Activated T-cell treated with anti-CD3 and anti-CD28 coated beads, Interleukin-2, amount 50 U/mL, for 48 hours (primary cell): Measurements from ENCODE around the gene NT5E.
"Not testable (repeated sequence)": the region's sequence is repeated elsewhere in the genome, so short reads cannot be mapped to it uniquely, and the experiment has no call there.

Source experiments
- DNase-seq, 2 experiments: peaks; one replicate each; pipeline ENCODE4 v3.0.0-alpha.2; 2020

Gene NT5E

GRCh38 chr6:85494547-85495536 is 45.0 kb downstream of the NT5E start:
- no peak for DNase-seq

- DNase-seq, result peak in 1 of 2 experiments; percentile 32
Measured at GRCh38 chr6:85496009-85496579, 46.2 kb downstream of the NT5E start.

- DNase-seq, result no peak
Measured at GRCh38 chr6:85496856-85497255, 47.0 kb downstream of the NT5E start.

DNA sequence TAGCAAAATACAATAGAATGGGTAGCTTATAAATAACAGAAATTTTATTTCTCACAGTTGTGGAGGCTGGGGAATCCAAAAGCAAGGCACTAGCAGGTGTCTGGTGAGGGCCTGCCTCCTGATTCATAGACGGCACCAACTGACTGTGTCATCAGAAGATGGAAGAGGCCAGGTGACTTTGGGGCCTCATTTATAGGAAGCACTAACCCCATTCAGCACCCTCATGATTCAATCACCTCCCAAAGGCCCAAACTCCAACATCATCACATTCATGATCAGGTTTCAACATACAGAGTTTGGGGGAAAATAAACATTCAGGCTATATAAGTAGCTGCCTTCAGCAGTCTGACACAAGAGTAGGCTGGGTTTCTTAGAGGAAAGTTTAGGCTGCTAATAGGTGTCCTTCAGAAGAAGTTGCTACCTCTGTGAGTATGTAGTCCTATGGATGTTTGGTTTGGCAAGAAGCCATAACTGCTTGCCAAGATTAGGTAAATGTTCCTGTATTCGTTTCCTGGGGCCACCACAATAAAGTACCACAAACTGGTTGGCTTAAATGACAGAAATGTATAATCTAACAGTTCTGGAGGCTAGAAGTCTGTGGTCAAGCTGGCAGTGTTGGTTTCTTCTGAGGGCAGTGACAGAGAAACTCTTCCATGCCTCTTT is 48.8 kb downstream of the NT5E start:
- no peak for DNase-seq

DNA sequence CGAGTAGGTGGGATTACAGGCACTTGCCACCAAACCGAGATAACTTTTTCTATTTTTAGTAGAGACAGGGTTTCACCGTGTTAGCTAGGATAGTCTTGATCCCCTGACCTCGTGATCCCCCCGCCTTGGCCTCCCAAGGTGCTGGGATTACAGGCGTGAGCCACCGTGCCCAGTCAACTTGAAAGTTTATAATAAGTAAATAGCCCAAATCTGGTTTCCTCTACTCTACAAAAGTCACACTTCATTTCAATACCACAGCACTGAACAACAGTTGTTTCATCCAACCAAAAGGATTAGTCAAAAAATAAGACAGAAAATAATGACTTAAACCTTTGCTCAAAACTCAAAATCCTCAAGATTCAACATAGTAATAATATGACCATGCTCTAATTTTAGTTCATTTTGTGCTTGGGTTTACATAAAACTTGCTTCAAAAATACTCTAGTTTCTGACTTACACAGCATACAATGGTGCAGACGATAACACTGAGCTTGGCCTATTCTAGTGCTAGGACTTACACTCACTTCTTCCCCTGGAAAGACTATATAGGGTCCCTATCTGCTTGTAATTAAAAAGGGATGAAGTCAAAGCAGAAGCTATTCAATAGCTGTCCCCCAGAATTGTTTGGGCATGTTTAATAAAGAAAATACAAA is 56.7 kb downstream of the NT5E start:
- DNase-seq, result peak; percentile 56 to 59

DNA sequence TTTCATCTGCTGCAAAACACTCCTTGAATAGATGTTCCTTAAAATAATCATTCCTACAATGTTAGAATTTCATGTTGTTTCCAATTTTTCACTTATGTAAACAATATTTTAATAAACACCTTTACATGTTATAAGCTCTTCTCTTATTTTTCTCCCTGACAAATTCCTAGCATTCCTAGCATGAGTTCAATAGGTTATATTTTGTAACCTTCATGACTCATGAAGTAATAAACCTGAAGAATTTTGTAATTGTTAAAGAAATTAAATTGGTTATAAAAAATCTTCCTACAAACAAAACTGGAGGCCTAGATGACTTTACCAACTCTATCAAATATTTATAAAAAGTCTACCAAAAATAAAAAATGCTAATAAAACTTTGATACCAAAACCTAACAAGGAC is 66.3 kb downstream of the NT5E start:
- DNase-seq, result no peak

DNA sequence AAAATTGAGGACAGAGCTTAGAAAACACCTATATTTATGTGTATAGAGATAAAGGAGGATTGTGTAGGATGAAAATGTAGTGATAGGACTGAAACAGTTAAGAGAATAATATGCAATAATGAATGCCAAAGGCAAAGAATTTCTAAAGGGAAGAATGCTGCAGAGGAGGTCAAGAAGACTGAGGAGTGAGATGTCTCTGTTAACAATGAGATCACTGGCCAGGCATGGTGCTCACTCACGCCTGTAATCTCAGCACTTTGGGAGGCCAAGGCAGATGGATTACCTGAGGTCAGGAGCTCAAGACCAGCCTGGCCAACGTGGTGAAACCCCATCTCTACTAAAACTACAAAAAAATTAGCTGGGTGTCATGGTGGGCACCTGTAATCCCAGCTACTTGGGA is 74.4 kb downstream of the NT5E start:
- DNase-seq, result not testable (repeated sequence)

DNA sequence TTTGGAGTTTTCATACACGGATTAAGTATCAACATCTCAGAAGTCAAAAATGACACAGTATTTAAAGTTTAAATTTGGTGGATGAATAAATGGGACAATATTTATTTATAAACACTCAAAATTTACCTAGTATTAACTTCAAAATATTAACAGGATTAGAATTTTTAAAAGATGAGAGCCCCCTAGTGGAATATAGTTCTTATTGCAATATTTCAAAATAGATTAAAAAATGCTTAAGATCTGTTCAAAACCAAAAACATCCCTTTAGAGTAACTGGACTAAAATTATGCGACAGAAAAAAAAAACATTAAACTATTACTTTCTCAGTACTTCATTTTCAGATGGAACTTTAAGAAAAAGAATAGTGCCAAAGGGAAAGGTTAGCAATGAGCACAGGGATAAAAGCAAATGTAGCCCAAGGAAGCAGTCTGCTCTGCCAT is 87.2 kb downstream of the NT5E start:
- no peak for DNase-seq

GRCh38 chr6:85544776-85545175 is 94.9 kb downstream of the NT5E start:
- no peak for DNase-seq
